NOMO-1 treated with DMSO at 0.1 percent for 48 hours (cell line): ENCODE measurements around the gene RDX.
"Not testable (repeated sequence)": the region's sequence is repeated elsewhere in the genome, so short reads cannot be mapped to it uniquely, and the experiment has no call there.

Experiments used
- DNase-seq: peaks from one replicate; lab custom pipeline; 2025; ENCODE audit not compliant: unreplicated experiment; lab: John Stamatoyannopoulos, UW

The RDX gene

DNA sequence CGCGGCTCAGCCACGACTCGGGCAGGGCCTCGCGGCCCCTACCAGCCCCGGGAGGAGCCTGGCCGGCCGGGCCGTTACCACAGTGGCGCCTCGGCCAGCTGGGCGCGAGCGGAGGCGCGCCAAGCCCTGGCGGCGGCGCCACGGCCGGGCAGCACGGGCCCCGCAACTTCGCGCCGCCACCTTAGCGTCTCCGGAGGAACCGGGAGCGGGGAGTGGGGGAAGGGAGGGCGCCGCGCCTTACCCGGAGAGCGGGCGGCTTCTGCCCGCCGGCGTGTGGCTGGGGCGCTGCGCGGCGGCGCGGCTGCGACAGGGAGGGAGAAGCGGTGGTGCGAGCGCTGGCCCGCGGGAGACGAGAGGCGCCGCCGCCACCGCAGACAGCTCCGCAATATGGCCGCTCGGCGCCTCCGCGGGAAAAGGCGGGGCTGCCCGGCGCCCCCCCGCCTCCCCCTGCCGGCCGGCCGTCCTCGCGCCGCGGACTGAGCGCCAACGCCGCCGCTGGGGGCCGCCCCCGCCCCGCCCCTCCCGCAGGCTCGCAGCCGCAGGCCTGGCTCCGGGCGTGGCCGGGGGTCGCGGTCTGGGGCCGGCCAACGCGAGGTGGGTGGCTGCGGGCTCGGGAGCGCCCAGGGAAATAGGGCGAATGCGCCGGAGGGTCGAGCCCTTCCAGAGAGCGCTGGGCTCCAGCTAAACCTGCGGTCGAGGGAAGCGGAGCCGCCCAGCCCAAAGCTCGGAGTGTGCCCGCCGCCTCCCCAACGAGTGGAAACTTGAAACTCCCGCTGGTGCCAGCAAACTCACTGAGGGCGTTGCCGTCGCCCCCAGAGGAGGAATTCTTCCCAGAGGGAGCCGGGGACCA, at the start of gene RDX:
RDX (minus strand) TSS at position 389 of the 850 bp plus-strand sequence. CDS start 16,922 bp downstream, outside the sequence.
- peak; percentile 54 for DNase-seq

DNA sequence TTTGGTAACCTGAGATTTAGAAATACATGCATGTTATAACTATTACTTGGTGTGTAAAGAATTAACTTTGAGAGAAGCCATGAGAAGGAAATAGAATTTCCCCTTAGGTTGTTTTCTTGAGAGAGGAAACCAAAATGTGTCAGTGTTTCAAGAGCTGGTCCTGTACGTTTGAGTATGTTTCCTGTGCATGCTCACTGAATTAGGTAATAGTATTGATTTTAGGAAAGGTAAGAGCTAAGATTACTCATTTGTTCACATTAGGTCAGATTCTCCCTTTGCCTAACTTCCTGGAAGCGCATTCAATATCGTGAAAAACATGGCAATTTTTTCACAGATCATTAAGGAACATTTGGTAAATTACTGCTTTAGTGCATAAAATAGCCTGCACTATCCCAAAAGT, 49.3 kb upstream of the RDX start:
- DNase-seq, result peak; percentile 21

DNA sequence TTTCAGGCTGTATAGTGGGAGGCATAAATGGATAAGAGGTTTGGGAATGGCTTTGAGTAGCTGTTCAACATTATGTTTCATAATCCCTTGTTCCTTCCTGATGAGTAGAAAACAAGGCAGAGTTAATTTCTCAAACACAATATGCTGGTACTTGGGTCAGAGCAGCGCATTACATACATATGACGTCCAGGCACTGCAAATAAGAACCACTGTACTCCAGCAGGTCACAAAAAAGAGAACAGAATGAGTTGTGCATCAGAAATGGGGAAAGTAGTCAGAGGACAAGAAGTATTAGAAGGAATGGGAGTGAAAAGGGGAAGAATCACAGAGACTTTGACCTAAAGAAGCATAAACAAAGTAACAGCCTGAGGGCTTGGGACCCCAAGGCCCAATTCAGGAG, 44.0 kb upstream of the RDX start:
- no peak for DNase-seq

DNA sequence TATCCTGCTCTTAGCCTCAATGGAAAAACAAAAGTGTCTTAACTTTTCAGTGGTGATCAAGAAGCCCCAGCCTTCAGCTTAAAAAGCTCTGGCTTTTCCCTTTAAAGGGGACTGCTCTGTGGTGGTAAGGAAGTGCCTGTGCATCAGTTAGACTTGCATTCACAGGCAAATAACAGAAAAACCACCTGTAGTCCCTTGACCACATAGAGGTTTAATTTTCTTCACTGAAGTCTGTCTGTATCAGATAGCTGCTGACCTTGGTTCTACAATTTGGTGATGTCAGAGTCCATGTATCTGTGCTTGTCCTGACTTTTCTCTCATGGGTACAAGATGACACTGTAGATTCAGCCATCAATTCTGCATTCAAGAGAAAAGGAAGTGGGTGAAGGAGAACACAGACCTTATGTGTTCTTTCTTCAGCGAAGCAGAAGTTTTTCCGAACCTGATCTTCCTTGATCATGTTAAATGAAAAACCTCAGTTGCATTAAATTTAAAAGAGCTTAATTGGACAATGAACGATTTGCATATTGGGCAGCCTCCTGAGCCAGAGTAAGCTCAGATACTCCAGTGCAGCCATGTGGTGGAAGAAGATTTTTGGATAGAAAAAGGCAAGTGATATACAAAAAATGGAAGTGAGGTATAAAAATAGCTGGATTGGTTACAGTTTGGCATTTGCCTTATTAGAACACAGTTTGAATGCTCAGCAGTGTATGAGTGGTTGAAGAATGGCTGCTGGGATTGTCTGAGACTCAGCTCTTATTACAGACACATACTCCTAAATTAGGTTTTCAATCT, 43.2 kb upstream of the RDX start:
- no peak for DNase-seq

DNA sequence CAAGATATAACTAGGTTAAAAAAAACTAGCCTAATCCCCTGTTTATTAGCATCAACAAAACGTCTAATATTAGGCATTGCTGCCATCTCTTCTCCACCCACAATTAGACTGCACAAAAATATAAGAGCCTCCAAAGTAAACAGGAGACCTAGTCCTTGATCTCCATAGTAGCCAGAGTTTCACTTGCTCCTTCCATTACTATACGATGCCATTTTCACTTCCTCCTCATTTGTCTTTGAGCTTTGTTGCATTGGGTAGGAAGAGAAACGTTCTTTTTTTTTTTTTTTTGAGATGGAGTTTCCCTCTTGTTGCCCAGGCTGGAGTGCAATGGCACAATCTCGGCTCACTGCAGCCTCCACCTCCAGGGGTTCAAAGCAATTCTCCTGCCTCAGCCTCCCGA, 42.3 kb upstream of the RDX start:
- peak; percentile 80 for DNase-seq

DNA sequence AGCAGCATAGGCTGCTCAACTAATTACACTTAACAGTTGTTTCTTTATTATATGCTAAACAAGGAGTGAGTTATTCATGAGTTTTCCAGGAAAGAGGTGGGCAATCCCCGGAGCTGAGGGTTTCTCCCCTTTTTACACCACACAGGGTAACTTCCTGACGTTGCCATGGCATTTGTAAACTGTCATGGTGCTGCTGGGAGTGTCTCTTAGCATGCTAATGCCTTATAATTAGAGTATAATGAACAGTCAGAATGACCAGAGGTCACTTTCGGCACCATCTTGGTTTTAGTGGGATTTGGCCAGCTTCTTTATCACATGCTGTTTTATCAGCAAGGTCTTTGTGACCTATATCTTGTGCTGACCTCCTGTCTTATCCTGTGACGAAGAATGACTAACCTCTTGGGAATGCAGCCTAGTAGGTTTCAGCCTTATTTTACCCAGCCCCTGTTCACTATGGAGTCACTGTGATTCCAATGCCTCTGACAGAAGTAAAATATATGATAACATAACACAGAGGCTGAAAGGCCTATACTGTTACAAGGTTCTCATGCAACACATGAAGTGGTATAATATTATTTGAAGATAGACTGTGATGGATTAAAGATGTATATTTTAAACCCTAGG, 41.3 kb upstream of the RDX start:
- no peak for DNase-seq

DNA sequence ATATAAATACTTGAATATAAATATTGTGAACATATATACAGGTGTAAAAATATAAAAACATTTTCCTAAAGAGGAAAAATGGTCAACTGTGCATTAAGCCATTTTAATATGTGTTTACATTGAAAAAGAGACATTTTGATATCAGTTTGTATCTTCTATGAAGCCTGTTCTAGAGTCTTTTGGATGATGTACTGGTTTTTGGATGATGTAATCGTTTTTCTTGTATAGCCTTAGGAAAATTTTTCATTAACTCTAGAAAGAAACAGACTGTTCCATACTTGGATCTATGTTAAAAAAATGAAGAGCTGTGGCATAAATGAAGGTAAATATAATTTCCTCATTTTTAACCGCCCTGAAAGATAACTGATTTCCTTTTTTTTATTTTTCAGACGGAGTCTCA, 39.6 kb upstream of the RDX start:
- DNase-seq, result no peak

DNA sequence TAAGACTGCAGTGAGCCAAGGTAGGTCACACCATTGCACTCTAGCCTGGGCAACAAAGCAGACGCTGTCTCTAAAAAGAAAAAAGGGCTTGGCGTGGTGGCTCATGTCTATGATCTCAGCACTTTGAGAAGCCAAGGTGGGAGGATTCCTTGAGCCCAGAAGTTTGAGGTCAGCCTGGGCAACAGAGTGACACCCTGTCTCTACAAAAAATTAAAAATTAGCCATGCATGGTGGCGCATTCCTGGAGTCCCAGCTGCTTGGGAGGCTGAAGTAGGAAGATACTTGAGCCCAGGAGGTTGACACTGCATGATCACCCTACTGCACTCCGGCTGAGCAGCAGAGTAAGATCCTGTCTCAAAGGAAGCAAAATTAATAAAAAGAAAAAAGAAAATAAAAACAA, 38.9 kb upstream of the RDX start:
- DNase-seq, result no peak

DNA sequence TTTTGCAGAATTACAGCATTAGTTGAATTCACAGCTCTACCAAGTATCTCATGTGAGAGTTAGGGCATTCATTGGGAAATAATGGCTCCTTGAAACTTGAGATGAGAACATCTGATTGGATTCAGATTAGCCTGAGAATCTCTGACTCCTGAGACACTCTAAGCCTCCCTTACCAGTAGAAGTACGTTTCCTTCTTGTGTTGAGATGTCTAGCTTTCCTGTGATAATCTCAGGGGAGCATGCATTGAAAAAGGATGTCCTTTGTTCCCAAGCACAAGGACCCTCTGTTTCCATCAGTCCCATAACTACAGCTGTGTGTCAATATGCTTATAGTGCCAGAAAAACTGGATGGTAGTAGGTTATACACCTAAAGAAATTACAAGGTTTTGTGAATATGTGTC, 35.2 kb upstream of the RDX start:
- DNase-seq, result no peak

DNA sequence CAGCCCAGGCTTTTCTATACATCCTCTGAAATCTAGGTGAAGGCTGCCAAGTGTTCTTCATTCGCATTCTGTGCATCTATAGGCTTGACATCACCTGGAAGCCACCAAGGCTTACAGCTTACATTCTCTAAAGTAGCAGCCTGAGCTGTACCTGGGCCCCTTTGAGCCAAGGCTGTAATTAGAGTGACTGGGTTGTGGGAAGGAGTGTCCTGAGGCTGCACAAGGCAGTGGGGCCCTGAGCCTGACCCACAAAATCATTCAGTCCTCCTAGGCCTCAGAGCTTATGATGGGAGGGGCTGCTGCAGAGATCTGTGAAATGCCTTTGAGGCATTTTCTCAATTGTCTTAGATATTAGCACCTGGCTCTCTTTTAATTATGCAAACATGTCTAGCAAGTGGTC, 33.0 kb upstream of the RDX start:
- DNase-seq, result no peak

DNA sequence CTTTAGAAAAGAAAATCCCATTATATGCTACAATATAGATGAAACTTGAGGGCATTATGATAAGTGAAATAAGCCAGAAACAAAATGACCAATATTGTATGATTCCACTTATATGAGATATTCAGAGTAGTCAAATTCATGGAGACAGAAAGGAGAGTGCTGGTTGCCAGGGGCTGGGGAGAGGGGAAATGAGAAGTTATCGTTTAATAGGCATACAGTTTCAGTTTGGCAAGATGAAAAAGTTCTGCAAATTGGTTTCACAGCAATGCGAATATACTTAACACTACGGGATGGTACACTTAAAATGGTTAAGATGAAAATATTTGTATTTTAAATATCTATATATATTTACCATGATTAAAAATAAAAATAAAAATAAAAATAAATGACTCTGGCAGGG, 31.1 kb upstream of the RDX start:
- peak; percentile 12 for DNase-seq

DNA sequence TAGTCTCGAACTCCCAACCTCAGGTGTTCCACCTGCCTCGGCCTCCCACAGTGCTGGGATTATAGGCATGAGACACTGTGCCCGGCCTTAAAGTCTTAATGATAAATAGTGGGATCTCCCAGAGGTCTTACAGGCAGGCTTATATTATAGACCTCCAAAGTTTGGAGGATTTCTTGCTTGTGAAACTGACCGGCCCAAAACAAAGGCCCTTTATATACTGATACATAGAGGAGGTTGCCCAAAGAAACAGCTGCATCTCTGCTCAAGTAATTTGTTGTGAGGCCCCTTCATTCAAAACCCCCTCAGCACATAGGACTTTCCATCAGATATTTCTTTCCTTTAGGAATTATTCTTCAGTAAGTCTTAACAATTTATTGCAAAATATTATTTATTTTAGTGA, 27.4 kb upstream of the RDX start:
- no peak for DNase-seq

DNA sequence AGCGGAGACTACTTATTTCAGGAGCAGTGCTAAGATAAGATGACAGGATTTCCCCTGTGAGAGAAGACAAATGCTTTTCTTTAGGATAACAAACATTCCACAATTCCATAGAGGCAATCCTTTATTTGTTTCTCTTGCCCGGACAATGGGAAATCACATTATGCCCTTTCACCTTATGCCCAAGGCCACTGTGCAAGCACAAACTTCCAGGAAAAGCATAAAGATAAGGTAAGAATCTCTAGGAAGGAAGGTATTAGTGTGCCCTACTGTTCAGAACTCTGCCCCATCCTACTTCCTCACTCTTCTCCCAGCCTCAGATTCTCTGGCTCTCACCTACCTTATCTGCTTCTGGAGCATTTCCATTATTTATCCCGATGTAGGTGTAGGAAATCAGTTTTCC, 23.1 kb upstream of the RDX start:
- no peak for DNase-seq

DNA sequence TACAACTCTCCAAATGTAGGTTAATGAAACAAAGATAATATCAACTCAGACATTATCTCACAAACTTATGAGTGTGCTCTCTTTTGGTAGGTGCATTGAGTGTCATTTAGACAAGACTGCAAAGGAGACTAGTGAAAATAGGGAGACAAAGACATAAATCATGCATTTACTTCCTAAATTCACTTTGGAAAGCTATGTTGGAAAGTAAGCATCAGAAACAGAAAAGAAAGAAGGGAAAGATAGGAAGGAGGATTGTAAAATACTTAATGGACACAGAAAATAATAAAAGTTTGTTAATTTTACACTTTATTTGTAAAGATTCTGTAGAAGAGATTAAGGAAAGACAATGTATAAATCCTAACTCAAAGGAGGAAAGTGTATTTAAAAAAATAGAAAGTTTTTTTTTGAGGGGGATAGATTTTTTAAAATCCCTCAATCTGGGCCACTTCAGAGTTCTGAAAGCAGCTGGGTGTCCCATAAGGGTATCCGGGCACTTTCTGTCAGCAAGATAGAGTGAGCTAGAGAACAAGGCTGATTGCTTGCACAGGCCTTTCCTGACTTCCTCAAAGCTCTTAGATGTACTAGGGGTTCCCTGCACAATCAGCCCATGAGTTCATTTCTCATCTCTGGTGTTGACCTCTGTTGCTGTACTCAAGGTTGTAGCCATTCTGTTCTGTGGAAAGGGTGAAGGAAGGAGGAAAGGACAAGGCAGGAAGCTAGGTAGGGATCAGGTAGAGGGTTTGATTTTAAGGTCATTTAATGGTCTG, 22.4 kb upstream of the RDX start:
- DNase-seq, result no peak

DNA sequence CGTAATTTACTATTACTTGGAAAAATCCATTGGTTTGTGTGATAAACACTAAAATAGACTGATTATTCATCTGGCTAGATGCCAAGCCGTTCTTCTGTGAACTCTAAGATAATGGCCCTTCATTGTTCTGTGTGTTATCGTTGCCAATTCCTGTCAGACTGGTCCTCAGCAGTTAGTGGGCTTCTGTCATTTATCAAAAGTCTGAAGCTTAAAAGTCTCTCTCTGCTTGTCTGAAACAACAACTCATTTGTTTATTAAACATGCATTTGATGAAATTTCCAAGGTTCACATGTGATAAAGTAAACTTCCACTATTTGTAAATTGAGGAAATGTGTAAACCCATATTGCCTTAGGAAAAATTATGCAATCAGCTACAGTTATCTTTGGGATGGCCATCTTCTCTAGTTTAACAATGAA, 21.1 kb upstream of the RDX start:
- DNase-seq, result no peak

DNA sequence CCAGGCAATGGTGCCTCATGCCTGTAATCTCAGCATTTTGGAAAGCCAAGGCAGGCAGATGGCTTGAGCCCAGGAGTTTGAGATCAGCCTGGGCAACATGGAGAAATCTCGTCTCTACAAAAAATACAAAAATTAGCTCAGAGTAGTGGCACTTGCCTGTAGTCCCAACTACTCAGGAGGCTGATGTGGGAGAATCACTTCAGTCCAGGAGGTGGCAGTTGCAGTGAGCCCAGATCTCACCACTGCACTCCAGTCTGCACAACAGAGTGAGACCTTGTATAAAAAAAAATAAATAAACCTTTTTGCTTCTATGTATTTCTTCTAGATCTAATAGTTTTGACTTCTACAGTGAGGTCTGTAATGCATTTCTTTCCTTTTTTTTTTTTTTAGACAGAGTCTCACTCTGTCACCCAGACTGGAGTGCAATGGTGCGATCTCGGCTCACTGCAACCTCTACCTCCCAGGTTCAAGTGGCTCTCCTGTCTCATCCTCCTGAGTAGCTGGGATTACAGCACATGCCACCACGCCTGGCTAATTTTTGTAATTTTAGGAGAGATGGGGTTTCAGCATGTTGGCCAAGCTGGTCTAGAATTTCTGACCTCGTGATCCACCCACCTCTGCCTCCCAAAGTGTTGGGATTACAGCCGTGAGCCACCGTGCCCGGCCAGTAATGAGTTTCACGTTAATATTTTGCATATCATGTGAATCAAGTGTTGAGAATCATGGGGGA, 18.1 kb upstream of the RDX start:
- no peak for DNase-seq

DNA sequence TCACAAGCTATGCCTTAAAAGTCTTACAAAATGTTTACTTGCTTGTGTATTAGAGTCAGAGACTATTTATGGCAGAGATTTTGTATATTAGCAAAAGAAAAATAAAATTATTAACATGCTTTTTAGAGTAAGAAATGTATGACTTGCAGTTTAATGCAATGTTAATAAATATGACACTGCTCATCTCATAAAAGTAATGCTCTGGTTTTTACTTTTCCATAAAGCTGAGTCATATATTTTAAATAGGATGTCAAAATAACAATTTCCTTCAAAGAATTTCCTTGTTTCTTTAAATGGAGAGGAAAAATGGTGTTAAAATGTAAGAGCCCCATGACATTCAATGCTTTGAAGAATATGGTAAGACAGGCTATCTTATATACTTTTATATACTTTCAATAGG, 16.3 kb upstream of the RDX start:
- no peak for DNase-seq

DNA sequence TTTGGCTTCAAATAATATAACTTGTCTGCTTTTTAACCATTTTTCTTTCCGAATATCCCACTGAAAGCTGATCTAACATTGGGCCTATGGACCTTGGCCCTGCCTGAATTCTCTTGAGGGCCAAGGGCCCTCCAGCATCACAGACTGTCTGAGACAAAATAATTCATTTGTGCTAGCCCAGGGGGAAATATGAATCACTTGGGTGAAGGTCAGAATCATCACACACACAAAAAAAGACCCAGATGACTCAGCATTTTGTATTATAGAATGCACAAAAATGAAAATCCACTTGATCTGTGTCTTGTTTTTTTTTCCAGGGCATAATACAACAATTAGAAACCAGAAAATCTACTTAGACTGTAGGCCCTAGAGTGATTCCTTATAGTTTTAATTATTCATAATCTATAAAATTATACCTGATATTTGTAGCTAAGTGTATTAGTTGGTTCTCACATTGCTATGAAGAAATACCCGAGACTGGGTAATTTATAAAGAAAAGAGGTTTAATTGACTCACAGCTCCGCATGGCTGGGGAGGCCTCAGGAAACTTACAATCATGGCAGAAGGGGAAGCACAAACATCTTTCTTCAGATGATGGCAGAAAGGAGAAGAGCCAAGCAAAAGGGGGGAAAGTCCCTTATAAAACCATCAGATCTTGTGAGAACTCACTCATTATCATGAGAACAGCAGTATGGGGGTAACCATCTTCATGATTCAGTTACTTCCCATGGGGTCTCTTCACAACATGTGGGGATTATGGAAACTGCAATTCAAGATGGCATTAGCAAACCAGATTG, 15.6 kb upstream of the RDX start:
- no peak for DNase-seq

DNA sequence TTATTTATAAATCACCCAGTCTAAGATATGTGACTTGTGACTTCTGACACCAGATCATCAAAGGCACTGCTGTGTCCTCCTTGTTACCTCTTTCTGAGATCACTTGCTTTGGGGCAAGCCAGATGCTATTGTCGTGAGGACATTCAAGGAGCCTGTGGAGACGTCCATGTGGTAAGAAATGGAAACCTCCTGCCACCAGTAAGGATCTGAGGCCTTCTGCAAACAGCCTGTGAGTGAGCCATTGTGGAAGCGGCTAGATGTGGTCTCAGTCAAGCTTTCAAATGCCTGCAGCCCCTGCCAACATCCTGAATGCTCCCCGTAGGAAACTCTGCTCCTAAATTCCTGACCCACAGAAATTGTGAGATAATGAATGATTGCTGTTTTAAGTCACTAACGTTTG, 11.7 kb upstream of the RDX start:
- DNase-seq, result no peak

DNA sequence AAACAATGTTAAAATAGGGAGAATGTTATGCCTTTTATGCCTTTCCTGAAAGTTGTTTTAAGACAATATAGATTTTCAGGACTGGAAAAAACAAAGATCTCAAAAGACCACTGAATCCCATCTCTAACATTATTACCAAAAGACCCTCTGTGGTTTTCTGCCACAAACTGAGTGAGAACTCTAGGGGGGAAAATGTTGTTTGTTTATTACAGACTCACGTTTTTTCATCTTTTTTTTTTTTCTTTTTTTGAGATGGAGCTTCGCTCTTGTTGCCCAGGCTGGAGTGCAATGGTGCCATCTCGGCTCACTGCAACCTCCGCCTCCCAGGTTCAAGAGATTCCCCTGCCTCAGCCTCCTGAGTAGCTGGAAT, 9.6 kb upstream of the RDX start:
- not testable (repeated sequence) for DNase-seq
